A549 (cell line): ENCODE results near the gene DOP1B. TPM values are rescaled to one million over a fixed set of nuclear protein-coding genes. Genes with fewer than 3 reads are reported as not detected.

Source experiments
- ATAC-seq, 2 experiments: fragments of 200-7000 bp in 1 of 2; fragments of >200 bp in 1 of 2; cut with Nextera tagmentation in 1 of 2; cut with Tn5 transposase in 1 of 2; 3 replicates each; pipeline versions ENCODE4 v1.8.0 to v1.9.1; 2018 to 2020; ENCODE audit warnings: mild to moderate bottlenecking in 1 of 2, moderate library complexity in 1 of 2
- CTCF ChIA-PET: fragments of 300-600 bp; sonication (Branson Sonifier 250); formaldehyde crosslinking; extraction: SDS; loops from one replicate; lab custom pipeline; 2021; ENCODE audit warnings: antibody characterized with exemption, inconsistent platforms; lab: Yijun Ruan, JAX
- POLR2A ChIA-PET: fragments of 350-600 bp; formaldehyde crosslinking; extraction: SDS; loops from one replicate; lab custom pipeline; 2021; ENCODE audit warnings: antibody characterized with exemption, inconsistent platforms; lab: Yijun Ruan, JAX
- DNase-seq, 2 experiments: peaks; one replicate each; pipeline versions ENCODE4 v3.0.0 to v3.0.0-alpha.2; 2011 to 2016; ENCODE audit warnings: low read depth in 1 of 2, low spot score in 1 of 2
- FAIRE-seq: peaks from 2 replicates; lab custom pipeline; 2011; peaks lifted over from hg19 to GRCh38; lab: Jason Lieb, UNC
- H3K27ac ChIP-seq, 2 experiments: fragments of >200 bp; sonication (Bioruptor Twin); formaldehyde crosslinking; 3 replicates each; pipeline ENCODE4 v1.5.1; 2016 to 2017
- H3K4me1 ChIP-seq: fragments of >200 bp; sonication (Bioruptor Twin); formaldehyde crosslinking; 3 replicates; pipeline ENCODE4 v1.6.1; 2016
- H3K4me2 ChIP-seq: fragments of >200 bp; sonication (Bioruptor Twin); formaldehyde crosslinking; 3 replicates; pipeline ENCODE4 v1.6.1; 2016
- H3K4me3 ChIP-seq: fragments of >200 bp; sonication (Bioruptor Twin); formaldehyde crosslinking; 3 replicates; pipeline ENCODE4 v1.5.1; 2016
- H3K9me3 ChIP-seq: fragments of >200 bp; sonication (Bioruptor Twin); formaldehyde crosslinking; 3 replicates; pipeline ENCODE4 v1.6.1; 2016
- ATOH8 ChIP-seq: fragments of 250-450 bp; sonication (Bioruptor Pico); IDR thresholded peaks from 2 replicates; pipeline ENCODE4 v1.5.0; 2020; ENCODE audit warnings: low read depth, mild to moderate bottlenecking, moderate library complexity
- BCL3 ChIP-seq: fragments of >200 bp; sonication (Bioruptor Twin); formaldehyde crosslinking; IDR thresholded peaks from 3 replicates; pipeline ENCODE4 v1.6.1; 2016
- BHLHE40 ChIP-seq: IDR thresholded peaks from 2 replicates; pipeline ENCODE4 v1.6.1; 2012; ENCODE audit warnings: low read depth, low read length, inconsistent platforms
- CBX8 ChIP-seq: fragments of 200-600 bp; sonication (generic); IDR thresholded peaks from 2 replicates; pipeline ENCODE4 v1.6.1; 2016
- CEBPB ChIP-seq, 2 experiments: fragments of >200 bp in 1 of 2; sonication (Bioruptor Twin) in 1 of 2; formaldehyde crosslinking in 1 of 2; IDR thresholded peaks; 2 replicates each; pipeline ENCODE4 v1.6.1; 2012 to 2016
- CHD2 ChIP-seq: fragments of 150-350 bp; IDR thresholded peaks from 2 replicates; pipeline ENCODE4 v1.6.1; 2014; ENCODE audit warnings: low read length; ENCODE audit not compliant: partially characterized antibody
- CTCF ChIP-seq: fragments of >200 bp; sonication (Bioruptor Twin); formaldehyde crosslinking; IDR thresholded peaks from 3 replicates; pipeline ENCODE4 v1.5.1; 2016
- E2F6 ChIP-seq: IDR thresholded peaks from 2 replicates; pipeline ENCODE4 v1.6.1; 2012; ENCODE audit warnings: low read depth, borderline replicate concordance
- ELK1 ChIP-seq: fragments of 150-350 bp; IDR thresholded peaks from 2 replicates; pipeline ENCODE4 v1.6.1; 2014; ENCODE audit warnings: low read depth, mild to moderate bottlenecking, low read length
- EP300 ChIP-seq, 2 experiments: fragments of >200 bp; sonication (Bioruptor Twin); formaldehyde crosslinking; IDR thresholded peaks; 2 replicates in 1 of 2; 3 replicates in 1 of 2; pipeline ENCODE4 v1.6.1; 2016 to 2017
- ESRRA ChIP-seq: fragments of 150-350 bp; IDR thresholded peaks from 2 replicates; pipeline ENCODE4 v1.6.1; 2014; ENCODE audit warnings: mild to moderate bottlenecking, low read length, borderline replicate concordance
- FOSB ChIP-seq: fragments of 250-450 bp; sonication (Bioruptor Pico); IDR thresholded peaks from 2 replicates; pipeline ENCODE4 v1.5.0; 2020; ENCODE audit warnings: mild to moderate bottlenecking, moderate library complexity
- HOXB13 ChIP-seq: fragments of 250-450 bp; sonication (Bioruptor Pico); IDR thresholded peaks from 2 replicates; pipeline ENCODE4 v1.5.0; 2020; ENCODE audit warnings: low read depth, mild to moderate bottlenecking, moderate library complexity
- MAX ChIP-seq: IDR thresholded peaks from 2 replicates; pipeline ENCODE4 v1.6.1; 2012
- NFE2L2 ChIP-seq: fragments of 150-350 bp; conservative IDR thresholded peaks from 2 replicates; pipeline ENCODE4 v1.6.1; 2014; ENCODE audit warnings: low read length
- PHF8 ChIP-seq: fragments of 200-600 bp; sonication (generic); IDR thresholded peaks from 2 replicates; pipeline ENCODE4 v1.6.1; 2016; ENCODE audit warnings: low read depth, mild to moderate bottlenecking, antibody characterized with exemption, moderate library complexity, borderline replicate concordance
- POLR2A ChIP-seq: IDR thresholded peaks from 2 replicates; pipeline ENCODE4 v1.6.1; 2012; ENCODE audit warnings: mild to moderate bottlenecking, low read length
- POLR2AphosphoS2 ChIP-seq: conservative IDR thresholded peaks from 2 replicates; pipeline ENCODE4 v1.6.1; 2012; ENCODE audit warnings: low read length, improper control_type of control experiment, inconsistent platforms
- RCOR1 ChIP-seq: fragments of 150-350 bp; IDR thresholded peaks from 2 replicates; pipeline ENCODE4 v1.6.1; 2014; ENCODE audit warnings: antibody characterized with exemption, low read length, low read depth
- RFX5 ChIP-seq: fragments of 450-650 bp; IDR thresholded peaks from 2 replicates; pipeline ENCODE4 v1.7.1; 2014; ENCODE audit warnings: antibody characterized with exemption, mild to moderate bottlenecking, moderate library complexity
- SREBF2 ChIP-seq: fragments of 450-650 bp; IDR thresholded peaks from 2 replicates; pipeline ENCODE4 v1.6.1; 2014; ENCODE audit warnings: mild to moderate bottlenecking, moderate library complexity
- TP53 ChIP-seq: fragments of 250-450 bp; sonication (Bioruptor Pico); IDR thresholded peaks from 2 replicates; pipeline ENCODE4 v1.5.0; 2021; ENCODE audit warnings: mild to moderate bottlenecking, moderate library complexity
- USF2 ChIP-seq: fragments of 450-650 bp; IDR thresholded peaks from 2 replicates; pipeline ENCODE4 v1.6.1; 2014; ENCODE audit warnings: antibody characterized with exemption
- ZSCAN20 ChIP-seq: fragments of 250-450 bp; sonication (Bioruptor Pico); IDR thresholded peaks from 2 replicates; pipeline ENCODE4 v1.8.0; 2022; ENCODE audit warnings: mild to moderate bottlenecking, moderate library complexity
- WGBS: methylation state at CpG from one replicate; pipeline ENCODE4 v1.1.6; 2017; ENCODE audit errors: missing lambda C conversion rate; 5-methylcytosine and 5-hydroxymethylcytosine counted together
- polyA plus RNA-seq, 4 experiments: library from polyadenylated mRNA; depleted of rRNA in 3 of 4; stranded (reverse); fragments of >200 nt; fragmentation: RNase III in 1 of 4; extraction: RNeasy Plus Mini Kit Qiagen cat#74134 plus additional on column Dnase treatment in 1 of 4; gene quantifications; 2 replicates in 3 of 4; 3 replicates in 1 of 4; pipeline ENCODE4 v1.2.3, GENCODE V29; 2011 to 2017

The DOP1B gene
- polyA plus RNA-seq, 2 of the 4 experiments (the other 2 are of a cell fraction), result 2.8 to 3.5 TPM

GRCh38 chr21:36165356-36165755 lies 8.7 kb downstream of the DOP1B start:
- 97% methylated on average over 11 of the region's 11 CpGs for WGBS
- no peak for DNase-seq
- no peak for FAIRE-seq
- POLR2A ChIA-PET, result no interaction called here
- TF ChIP-seq FOSB (CRISPR knock-in tag) (no peak), CBX8 (no peak), SREBF2 (no peak), CEBPB (IDR thresholded peaks at IDR 0.05) (no peak), EP300 (IDR thresholded peaks at IDR 0.05) (no peak), RFX5 (no peak), POLR2AphosphoS2 (no peak), NFE2L2 (no peak), USF2 (no peak), ZSCAN20 (CRISPR knock-in tag) (no peak), CHD2 (no peak), HOXB13 (CRISPR knock-in tag) (no peak)
- TF ChIP-seq, all 56 proteins: peak for 0
- no peaks in the 10 kb centered on the region for H3K9me3 ChIP-seq
- H3K4me3 ChIP-seq, result no peak overlapping the region
- CTCF ChIA-PET, result no interaction called here
- H3K4me2 ChIP-seq, result no peak overlapping the region
- no peak for ATAC-seq
- no peak overlapping the region for H3K27ac ChIP-seq
- peaks cover 13% of the 10 kb centered on the region for H3K4me1 ChIP-seq

- H3K9me3 ChIP-seq, result no peaks in the 10 kb centered on the region
- no peak for TF ChIP-seq E2F6
- no peak for TF ChIP-seq CTCF
- no peak for TF ChIP-seq BHLHE40
- no peak for TF ChIP-seq TP53
- no peak for TF ChIP-seq EP300 (IDR thresholded peaks at IDR 0.05)
- no peak for TF ChIP-seq POLR2A
- no peak for ATAC-seq
- H3K4me1 ChIP-seq, result peaks cover 13% of the 10 kb centered on the region
- no peak for FAIRE-seq
- CTCF ChIA-PET, result interaction anchor here (0.5 to 1.2 kb wide), 2 partner anchors 43 to 138 kb away, joined by 3 to 4 read pairs; no protein-coding TSS in a partner anchor
- H3K4me3 ChIP-seq, result no peak overlapping the region
- DNase-seq, result no peak
- WGBS, result 80% methylated on average over 7 of the region's 7 CpGs
- H3K4me2 ChIP-seq, result no peak overlapping the region
- no peak overlapping the region for H3K27ac ChIP-seq
- POLR2A ChIA-PET, result no interaction called here
Measured at GRCh38 chr21:36166705-36167104, 10.1 kb downstream of the DOP1B start.

GRCh38 chr21:36167541-36167940 lies 10.9 kb downstream of the DOP1B start:
- Histone ChIP-seq H3K4me1 (peaks cover 13% of the 10 kb centered on the region), H3K4me3 (no peak overlapping the region), H3K4me2 (no peak overlapping the region), H3K27ac (no peak overlapping the region), H3K9me3 (no peaks in the 10 kb centered on the region)
- CTCF ChIA-PET, result interaction anchor here (0.6 kb wide), 1 partner anchor 29 kb away, joined by 3 read pairs; no protein-coding TSS in a partner anchor
- FAIRE-seq, result no peak
- DNase-seq, result no peak
- POLR2A ChIA-PET, result no interaction called here
- no peak for ATAC-seq
- WGBS, result 90% methylated on average over 4 of the region's 4 CpGs
- TF ChIP-seq RCOR1, result no peak
- TF ChIP-seq CTCF, result no peak
- TF ChIP-seq PHF8, result no peak
- no peak for TF ChIP-seq ELK1
- TF ChIP-seq USF2, result no peak
- no peak for TF ChIP-seq ATOH8
- no peak for TF ChIP-seq CBX8
- TF ChIP-seq BCL3, result no peak
- TF ChIP-seq ESRRA, result no peak
- no peak for TF ChIP-seq MAX
